Spleen (tissue), 11 donors: Measurements from ENCODE around the gene HOXA10. TPM values are rescaled to one million over a fixed set of nuclear protein-coding genes. Genes with fewer than 3 reads are reported as not detected.

ENCODE experiments used
- DNase-seq: peaks from one replicate; pipeline ENCODE4 v3.0.0-alpha.2; 2020
- H3K27ac ChIP-seq, 8 donors: fragments of 200-600 bp; sonication (generic) in 7 of 8; 1 replicate in 4 of 8; 2 replicates in 4 of 8; pipeline versions ENCODE4 v1.5.0 to v1.8.0; 2016 to 2021; ENCODE audit warnings: inconsistent platforms in 4 of 8, mild to moderate bottlenecking in 4 of 8, moderate library complexity in 1 of 8
- H3K27me3 ChIP-seq, 7 donors: fragments of 200-600 bp; sonication (generic) in 6 of 7; replicated peaks in 1 of 7; 1 replicate in 4 of 7; 2 replicates in 3 of 7; pipeline versions ENCODE4 v1.5.0 to v1.8.0; 2016 to 2021; ENCODE audit warnings: inconsistent platforms in 3 of 7, mild to moderate bottlenecking in 1 of 7
- H3K36me3 ChIP-seq, 6 donors: fragments of 200-600 bp; sonication (generic) in 5 of 6; 1 replicate in 4 of 6; 2 replicates in 2 of 6; pipeline versions ENCODE4 v1.5.0 to v1.8.0; 2016 to 2021; ENCODE audit warnings: inconsistent platforms in 2 of 6
- H3K4me1 ChIP-seq, 6 donors: fragments of 200-600 bp; sonication (generic) in 5 of 6; 1 replicate in 3 of 6; 2 replicates in 3 of 6; pipeline versions ENCODE4 v1.5.0 to v1.8.0; 2016 to 2021; ENCODE audit warnings: inconsistent platforms in 3 of 6
- H3K4me3 ChIP-seq, 8 donors: fragments of 200-600 bp; sonication (generic) in 7 of 8; 1 replicate in 4 of 8; 2 replicates in 4 of 8; pipeline versions ENCODE4 v1.5.0 to v1.8.0; 2016 to 2021; ENCODE audit warnings: inconsistent platforms in 4 of 8, mild to moderate bottlenecking in 4 of 8, moderate library complexity in 2 of 8
- H3K9me3 ChIP-seq, 8 donors: fragments of 200-600 bp; sonication (generic) in 7 of 8; 1 replicate in 4 of 8; 2 replicates in 4 of 8; pipeline versions ENCODE4 v1.5.0 to v1.8.0; 2016 to 2021; ENCODE audit warnings: inconsistent platforms in 4 of 8
- CTCF ChIP-seq, 11 experiments: fragments of 200-600 bp in 7 of 11; fragments of 450-650 bp in 4 of 11; sonication (generic) in 4 of 11; IDR thresholded peaks in 8 of 11; conservative IDR thresholded peaks in 3 of 11; 1 replicate in 7 of 11; 2 replicates in 4 of 11; pipeline versions ENCODE4 v1.4.0 to v1.8.0; 2016 to 2021; ENCODE audit warnings: antibody characterized with exemption in 11 of 11, inconsistent platforms in 4 of 11, mild to moderate bottlenecking in 1 of 11
- POLR2A ChIP-seq, 3 donors: fragments of 450-650 bp; IDR thresholded peaks; one replicate each; pipeline ENCODE4 v1.5.1; 2017; ENCODE audit warnings: antibody characterized with exemption in 3 of 3, mild to moderate bottlenecking in 1 of 3
- POLR2AphosphoS5 ChIP-seq, 3 donors: sonication (generic); formaldehyde crosslinking; IDR thresholded peaks; one replicate each; pipeline ENCODE4 v1.5.1; 2017; ENCODE audit warnings: antibody characterized with exemption in 3 of 3
- WGBS, 5 donors: extraction: QIAGEN DNeasy Blood & Tissue Kit in 3 of 5; methylation state at CpG; one replicate each; pipeline versions ENCODE4 v1.1.5 to v1.1.7; 2013 to 2018; 5-methylcytosine and 5-hydroxymethylcytosine counted together
- intact Hi-C: fragments of 100-400 bp; cut with DNase I; formaldehyde crosslinking; loops from one replicate; pipeline ENCODE4 v1.15.0; 2023; ENCODE audit warnings: low total_unique reads
- polyA plus RNA-seq, 3 donors: library from polyadenylated mRNA; stranded (reverse); fragments of 200-250 nt; gene quantifications; one replicate each; pipeline ENCODE4 v1.2.1, GENCODE V29; 2013
- total RNA-seq, 7 donors: library from RNA; depleted of rRNA in 3 of 7; stranded (reverse); fragments of >200 nt in 3 of 7; fragmentation: NEBNext Ultra II Directional in 4 of 7; extraction: Animal tissue kit (Norgen Biotek cat#: 25700) in 4 of 7; gene quantifications; one replicate each; pipeline versions ENCODE4 v1.1.0 to v1.2.1, GENCODE V29; 2016 to 2021
- donor health status: healthy with polysubstance abuse.
- donor health status: DM: no; HTN: no; CAD: no; lungs with moderate emphysema.
- donor health status: DM: no; HTN: no; CAD: no.
- donor health status: Bipolar disorder and iron deficiency.
- donor health status: healthy.
- donor health status: DM: no; HTN: no; CAD: no.
- donor health status: DM: yes; HTN: yes; CAD: no.

Gene HOXA10
- total and polyA plus RNA-seq, 10 donors, result 0.05 to 0.72 (median 0.20) TPM; not detected in 4

- Histone ChIP-seq H3K4me1 (peaks cover 7 to 53% (median 41%) of the 10 kb centered on the region in 6 donors), H3K27ac (no peak overlapping the region), H3K9me3 (no peaks in the 10 kb centered on the region), H3K27me3 (peaks cover 37 to 100% (median 96%) of the 10 kb centered on the region in 7 donors), H3K36me3 (no peaks in the 10 kb centered on the region), H3K4me3 (no peak overlapping the region)
- TF ChIP-seq POLR2A (IDR thresholded peaks at IDR 0.05) (no peak), POLR2AphosphoS5 (IDR thresholded peaks at IDR 0.05) (no peak)
- intact Hi-C loops, result loop anchor here (10.0 kb wide), 4 partner anchors 590 to 900 kb away; no protein-coding TSS in a partner anchor
- no peak for DNase-seq
- WGBS, 5 donors, result 28 to 44% (median 30%) methylated on average over 9 of the region's 9 CpGs
Measured at GRCh38 chr7:27194686-27195379, 20.7 kb upstream of the HOXA10 start.

GRCh38 chr7:27194002-27194352 is 19.9 kb upstream of the HOXA10 start:
- H3K4me1 ChIP-seq, result peaks cover 12 to 55% (median 41%) of the 10 kb centered on the region in 6 donors
- H3K27me3 ChIP-seq, result peaks cover 34 to 100% (median 100%) of the 10 kb centered on the region in 7 donors
- TF ChIP-seq POLR2A (IDR thresholded peaks at IDR 0.05) (no peak), POLR2AphosphoS5 (IDR thresholded peaks at IDR 0.05) (no peak)
- H3K27ac ChIP-seq, result no peak overlapping the region
- no peaks in the 10 kb centered on the region for H3K9me3 ChIP-seq
- WGBS, 5 donors, result 24 to 47% (median 36%) methylated on average over 2 of the region's 2 CpGs
- no peak for DNase-seq
- intact Hi-C loops, result loop anchor here (10.0 kb wide), 4 partner anchors 591 to 901 kb away; no protein-coding TSS in a partner anchor
- no peaks in the 10 kb centered on the region for H3K36me3 ChIP-seq
- H3K4me3 ChIP-seq, result no peak overlapping the region

GRCh38 chr7:27193335-27194001 is 19.3 kb upstream of the HOXA10 start:
- DNase-seq, result peak; percentile 34
- 10 to 16% (median 13%) methylated on average over 27 to 29 of the region's 29 CpGs for WGBS, 5 donors
- Histone ChIP-seq H3K9me3 (no peaks in the 10 kb centered on the region), H3K27me3 (peaks cover 30 to 100% (median 100%) of the 10 kb centered on the region in 7 donors), H3K4me3 (peak overlapping the region in 7 of 8 donors; percentile 17 to 59 (median 21)), H3K36me3 (no peaks in the 10 kb centered on the region), H3K27ac (no peak overlapping the region), H3K4me1 (peaks cover 17 to 55% (median 41%) of the 10 kb centered on the region in 6 donors)
- intact Hi-C loops, result loop anchor here (10.0 kb wide), 4 partner anchors 591 to 901 kb away; no protein-coding TSS in a partner anchor
- TF ChIP-seq CTCF (IDR thresholded peaks at IDR 0.05 in 8 of 11, conservative IDR thresholded peaks at IDR 0.05 in 3 of 11) (no peak), POLR2AphosphoS5 (IDR thresholded peaks at IDR 0.05) (no peak), POLR2A (IDR thresholded peaks at IDR 0.05) (no peak)

- WGBS, 5 donors, result 2 to 7% (median 3%) methylated on average over 30 to 78 of the region's 78 CpGs
- intact Hi-C loops, result loop anchor here (10.0 kb wide), 4 partner anchors 592 to 902 kb away; no protein-coding TSS in a partner anchor
- no peaks in the 10 kb centered on the region for H3K36me3 ChIP-seq
- peaks cover 34 to 100% (median 100%) of the 10 kb centered on the region in 7 donors for H3K27me3 ChIP-seq
- H3K9me3 ChIP-seq, result no peaks in the 10 kb centered on the region
- TF ChIP-seq POLR2A (IDR thresholded peaks at IDR 0.05) (no peak), POLR2AphosphoS5 (IDR thresholded peaks at IDR 0.05) (peak in 1 of 3 donors; percentile 35)
- peak overlapping the region; percentile 13 to 59 (median 20) for H3K4me3 ChIP-seq
- peak; percentile 83 for DNase-seq
- H3K4me1 ChIP-seq, result peaks cover 21 to 55% (median 42%) of the 10 kb centered on the region in 6 donors
- no peak overlapping the region for H3K27ac ChIP-seq
Measured at GRCh38 chr7:27192546-27193334, 18.6 kb upstream of the HOXA10 start.

- no peak for TF ChIP-seq POLR2AphosphoS5 (IDR thresholded peaks at IDR 0.05)
- TF ChIP-seq CTCF (IDR thresholded peaks at IDR 0.05 in 8 of 11, conservative IDR thresholded peaks at IDR 0.05 in 3 of 11), result no peak
- no peak for TF ChIP-seq POLR2A (IDR thresholded peaks at IDR 0.05)
- H3K4me3 ChIP-seq, result peak overlapping the region in 6 of 8 donors; percentile 19 to 59 (median 26)
- intact Hi-C loops, result loop anchor here (10.0 kb wide), 4 partner anchors 593 to 903 kb away; no protein-coding TSS in a partner anchor
- 10 to 17% (median 12%) methylated on average over 23 to 42 of the region's 42 CpGs for WGBS, 5 donors
- peaks cover 21 to 60% (median 47%) of the 10 kb centered on the region in 6 donors for H3K4me1 ChIP-seq
- no peaks in the 10 kb centered on the region for H3K36me3 ChIP-seq
- H3K27me3 ChIP-seq, result peaks cover 40 to 100% (median 100%) of the 10 kb centered on the region in 7 donors
- no peak overlapping the region for H3K27ac ChIP-seq
- H3K9me3 ChIP-seq, result no peaks in the 10 kb centered on the region
- DNase-seq, result no peak
Measured at GRCh38 chr7:27191833-27192545, 17.9 kb upstream of the HOXA10 start.
